GM19240 (cell line): ENCODE data around the gene PPL.
"Not testable (repeated sequence)": the region's sequence is repeated elsewhere in the genome, so short reads cannot be mapped to it uniquely, and the experiment has no call there.

Experiments
- DNase-seq: peaks from one replicate; pipeline ENCODE4 v3.0.0; 2011; ENCODE audit warnings: low spot score; ENCODE audit not compliant: insufficient read length

The PPL gene, protein sequence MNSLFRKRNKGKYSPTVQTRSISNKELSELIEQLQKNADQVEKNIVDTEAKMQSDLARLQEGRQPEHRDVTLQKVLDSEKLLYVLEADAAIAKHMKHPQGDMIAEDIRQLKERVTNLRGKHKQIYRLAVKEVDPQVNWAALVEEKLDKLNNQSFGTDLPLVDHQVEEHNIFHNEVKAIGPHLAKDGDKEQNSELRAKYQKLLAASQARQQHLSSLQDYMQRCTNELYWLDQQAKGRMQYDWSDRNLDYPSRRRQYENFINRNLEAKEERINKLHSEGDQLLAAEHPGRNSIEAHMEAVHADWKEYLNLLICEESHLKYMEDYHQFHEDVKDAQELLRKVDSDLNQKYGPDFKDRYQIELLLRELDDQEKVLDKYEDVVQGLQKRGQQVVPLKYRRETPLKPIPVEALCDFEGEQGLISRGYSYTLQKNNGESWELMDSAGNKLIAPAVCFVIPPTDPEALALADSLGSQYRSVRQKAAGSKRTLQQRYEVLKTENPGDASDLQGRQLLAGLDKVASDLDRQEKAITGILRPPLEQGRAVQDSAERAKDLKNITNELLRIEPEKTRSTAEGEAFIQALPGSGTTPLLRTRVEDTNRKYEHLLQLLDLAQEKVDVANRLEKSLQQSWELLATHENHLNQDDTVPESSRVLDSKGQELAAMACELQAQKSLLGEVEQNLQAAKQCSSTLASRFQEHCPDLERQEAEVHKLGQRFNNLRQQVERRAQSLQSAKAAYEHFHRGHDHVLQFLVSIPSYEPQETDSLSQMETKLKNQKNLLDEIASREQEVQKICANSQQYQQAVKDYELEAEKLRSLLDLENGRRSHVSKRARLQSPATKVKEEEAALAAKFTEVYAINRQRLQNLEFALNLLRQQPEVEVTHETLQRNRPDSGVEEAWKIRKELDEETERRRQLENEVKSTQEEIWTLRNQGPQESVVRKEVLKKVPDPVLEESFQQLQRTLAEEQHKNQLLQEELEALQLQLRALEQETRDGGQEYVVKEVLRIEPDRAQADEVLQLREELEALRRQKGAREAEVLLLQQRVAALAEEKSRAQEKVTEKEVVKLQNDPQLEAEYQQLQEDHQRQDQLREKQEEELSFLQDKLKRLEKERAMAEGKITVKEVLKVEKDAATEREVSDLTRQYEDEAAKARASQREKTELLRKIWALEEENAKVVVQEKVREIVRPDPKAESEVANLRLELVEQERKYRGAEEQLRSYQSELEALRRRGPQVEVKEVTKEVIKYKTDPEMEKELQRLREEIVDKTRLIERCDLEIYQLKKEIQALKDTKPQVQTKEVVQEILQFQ (N-terminal part only)

DNA sequence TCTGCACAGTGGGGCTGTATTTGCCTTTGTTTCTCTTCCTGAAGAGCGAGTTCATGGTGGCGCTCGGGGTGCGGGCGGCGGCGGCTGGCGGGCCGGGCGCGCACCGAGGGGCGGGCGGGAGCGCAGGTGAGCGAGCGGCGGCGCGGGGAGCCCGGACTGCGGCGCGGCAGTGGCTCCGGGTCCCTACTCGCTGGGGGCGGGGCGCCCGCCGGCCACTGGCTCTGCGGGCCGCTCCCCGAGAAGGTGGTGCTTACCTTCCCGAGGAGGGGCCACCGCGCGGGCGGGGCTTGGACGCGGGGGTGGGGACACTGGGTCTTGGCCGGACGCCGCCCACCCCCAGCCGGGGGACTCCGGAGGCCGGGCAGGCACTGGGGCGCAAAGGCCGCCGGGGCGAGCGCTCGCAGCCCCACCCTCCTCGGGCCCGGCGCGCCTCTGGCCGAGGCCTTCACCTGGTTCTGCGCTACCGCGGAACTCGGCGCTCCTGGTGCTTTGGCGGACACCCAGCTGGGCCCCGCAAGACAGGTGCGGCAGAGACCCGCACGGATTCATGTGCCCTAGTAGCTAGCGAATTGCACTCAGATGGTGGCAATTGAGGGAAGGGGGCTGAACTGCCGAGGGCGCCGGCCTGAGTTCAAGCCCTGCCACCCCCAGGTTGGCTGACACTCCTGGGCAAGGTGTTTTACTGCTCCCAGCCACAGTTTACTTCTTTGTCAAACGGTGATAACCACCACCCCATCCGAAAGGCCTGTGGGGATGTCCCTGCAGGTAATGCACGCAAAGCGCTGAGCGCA lies at the start of gene PPL:
Gene PPL (minus strand): TSS at position 158 of the 791 bp plus-strand sequence. CDS start 103 bp downstream, at position 55.
- no peak for DNase-seq

DNA sequence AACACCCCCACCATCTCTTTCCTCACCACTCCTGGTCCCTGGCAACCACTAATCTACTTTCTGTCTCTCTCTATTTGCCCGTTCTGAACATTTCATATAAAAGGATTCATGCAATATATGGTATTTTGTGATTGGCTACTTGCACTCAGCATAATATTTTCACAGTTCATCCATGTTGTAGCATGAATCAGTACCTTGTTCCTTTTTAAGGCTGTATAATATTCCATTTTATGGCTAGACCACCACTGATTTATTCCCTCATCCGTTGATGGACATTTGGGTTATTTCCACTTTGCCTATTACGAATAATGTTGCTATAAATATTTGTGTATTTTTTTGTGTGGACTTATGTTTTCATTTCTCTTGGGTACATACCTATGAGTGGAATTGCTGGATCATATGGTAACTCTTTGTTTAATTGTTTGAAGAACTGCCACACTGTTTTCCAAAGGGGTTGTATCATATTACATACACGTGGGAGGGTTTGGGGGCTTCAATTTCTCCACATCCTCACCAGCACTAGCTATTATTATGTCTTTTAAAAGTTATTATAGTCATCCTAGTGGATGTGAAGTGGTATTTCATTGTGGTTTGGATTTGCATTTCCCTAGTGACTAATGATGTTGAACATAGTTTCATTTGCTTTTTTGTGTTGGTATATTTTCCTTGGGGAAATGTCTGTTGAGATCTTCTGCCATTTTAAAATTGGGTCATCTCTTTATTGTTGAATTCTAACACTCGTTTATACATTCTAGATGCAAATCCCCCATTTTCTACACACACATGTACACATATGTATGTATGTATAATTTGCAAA lies 47.4 kb upstream of the PPL start:
- no peak for DNase-seq

DNA sequence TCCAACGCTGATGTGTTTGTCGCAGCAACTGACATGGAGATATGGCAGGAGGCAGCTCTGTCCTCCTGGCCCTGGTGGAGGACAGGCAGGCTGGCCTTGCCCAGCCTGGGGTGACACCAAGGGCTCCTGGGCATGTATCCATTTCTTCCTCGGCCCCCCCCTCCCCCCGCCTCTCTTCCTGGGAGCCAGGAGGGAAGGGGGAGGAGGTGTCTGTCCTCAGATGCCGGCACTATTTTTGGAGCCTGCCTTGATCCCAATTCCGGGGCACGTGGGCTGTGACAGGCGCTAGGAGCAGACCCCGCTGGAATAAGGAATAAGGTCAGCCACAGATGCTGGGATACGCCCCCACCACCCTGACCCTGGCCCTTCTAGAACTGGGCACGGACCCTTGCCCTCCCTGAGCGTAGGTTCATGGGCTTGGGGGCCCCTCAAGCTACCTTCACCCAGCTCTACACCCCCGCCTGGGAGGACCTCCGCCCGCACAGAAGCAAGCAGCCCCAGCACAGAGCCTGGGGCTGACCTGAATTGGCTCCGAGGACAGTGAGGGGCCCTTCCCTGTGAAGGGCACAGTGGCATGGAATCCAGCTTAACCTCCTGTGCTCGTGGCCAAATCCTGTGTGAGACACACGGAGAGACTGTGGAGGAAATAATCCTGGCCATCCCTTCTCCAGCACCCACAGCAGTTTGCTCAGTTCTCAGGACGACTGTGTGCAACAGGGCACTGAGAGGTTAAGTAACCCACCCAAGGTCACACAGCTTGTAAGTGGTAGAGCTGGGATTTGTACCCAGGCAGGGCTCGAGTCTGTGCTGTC lies 45.3 kb upstream of the PPL start:
- DNase-seq: no peak

DNA sequence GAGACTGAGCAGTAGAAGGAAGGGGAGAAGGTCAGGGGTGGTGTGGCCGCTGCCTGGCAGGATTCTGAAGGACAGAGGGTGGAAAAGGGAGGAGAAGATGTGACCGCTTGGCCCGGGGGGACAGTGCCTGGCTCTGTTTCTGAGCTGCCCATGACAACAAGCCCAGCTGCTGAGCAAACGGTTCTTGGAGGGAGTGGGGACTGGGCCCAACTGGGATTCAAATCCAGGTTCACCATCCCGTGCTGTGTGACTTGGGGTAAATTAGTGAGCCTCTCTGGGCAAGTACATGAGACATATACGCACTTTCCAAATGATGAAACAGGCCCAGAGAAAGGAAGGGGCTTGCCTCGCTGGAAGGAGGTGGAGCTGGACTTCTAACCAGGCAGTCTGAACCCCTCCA lies 44.5 kb upstream of the PPL start:
- no peak for DNase-seq

DNA sequence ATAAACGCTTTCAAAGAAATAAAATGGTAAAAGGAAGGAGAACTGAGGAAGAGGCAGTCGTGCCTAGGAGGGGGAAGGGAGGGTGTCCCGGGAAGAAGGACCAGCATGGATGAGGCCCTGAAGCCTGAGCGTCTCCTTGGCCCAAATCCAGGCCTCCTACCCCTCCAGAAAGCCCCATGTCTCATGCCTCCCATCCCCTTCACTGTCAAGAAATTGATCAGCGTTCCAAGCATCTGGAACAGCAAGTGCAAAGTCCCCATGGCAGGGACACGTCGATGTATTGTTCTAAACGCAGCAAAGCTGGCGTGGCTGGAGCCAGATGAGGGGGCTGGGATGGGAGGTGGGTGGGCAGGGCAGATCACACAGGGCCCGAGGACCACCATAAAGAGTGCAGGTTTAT lies 43.7 kb upstream of the PPL start:
- no peak for DNase-seq

DNA sequence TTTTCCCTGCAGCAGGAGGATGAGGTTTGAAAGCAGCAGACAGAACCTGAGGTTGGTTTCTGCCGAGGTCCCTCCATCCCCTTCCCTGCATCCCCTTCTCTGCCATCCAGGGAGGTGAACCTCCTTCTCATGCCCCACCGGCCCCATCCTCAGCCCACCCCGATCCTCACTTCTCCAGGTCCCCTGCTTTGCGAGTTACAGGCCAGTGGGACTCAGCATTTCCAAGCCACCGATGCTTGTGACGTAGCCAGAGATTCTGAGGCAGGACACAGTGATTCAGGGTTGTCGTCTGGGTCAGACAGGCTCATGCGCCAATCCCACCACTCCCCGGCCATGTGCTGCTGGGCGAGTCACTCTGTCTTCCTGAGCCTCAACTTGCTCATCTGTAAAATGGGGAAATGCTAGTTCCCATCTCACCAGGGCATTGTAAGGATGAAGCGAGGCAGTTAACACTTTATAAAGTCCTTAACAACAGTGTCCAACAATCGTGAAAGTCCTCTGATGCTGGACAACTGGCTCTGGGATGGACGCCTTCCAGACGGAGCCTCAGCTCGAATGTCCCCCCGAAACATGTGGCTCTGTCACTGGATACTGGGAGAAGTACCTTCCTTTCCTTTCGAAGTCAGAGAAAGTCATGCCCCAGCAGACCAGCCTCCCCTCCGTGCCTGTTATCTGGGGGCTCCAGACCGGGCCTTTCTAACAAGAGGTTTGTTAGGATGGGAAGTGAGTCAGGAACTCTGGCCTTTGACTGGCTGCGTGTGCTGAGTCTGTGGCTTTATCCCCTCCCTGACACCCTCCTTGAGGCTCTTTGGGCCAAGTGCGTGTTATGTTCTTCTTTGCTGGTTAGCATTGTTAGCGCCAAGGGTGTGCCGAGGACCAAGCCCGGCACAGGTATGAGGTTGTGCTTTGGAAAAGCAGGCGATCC lies 43.0 kb upstream of the PPL start:
- DNase-seq: no peak

DNA sequence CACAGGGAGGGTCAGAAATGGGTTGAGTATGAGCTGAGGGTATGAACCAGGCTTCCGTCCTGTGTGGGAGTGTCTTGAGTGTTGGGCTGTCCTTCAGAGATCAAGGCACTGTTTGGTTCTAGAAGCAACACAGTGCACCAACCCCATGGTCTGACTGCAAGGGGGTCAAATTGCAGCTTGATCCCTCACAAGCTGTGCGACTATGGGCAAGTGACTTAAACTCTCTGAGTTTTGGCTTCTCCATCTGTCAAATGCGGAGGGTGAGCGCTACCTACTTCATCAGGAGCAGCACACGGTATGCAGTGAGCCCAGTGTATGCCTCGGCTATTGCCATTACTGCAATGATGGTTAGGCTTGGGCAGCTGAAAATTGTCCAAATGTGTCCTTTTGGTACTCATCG lies 42.2 kb upstream of the PPL start:
- DNase-seq: no peak

DNA sequence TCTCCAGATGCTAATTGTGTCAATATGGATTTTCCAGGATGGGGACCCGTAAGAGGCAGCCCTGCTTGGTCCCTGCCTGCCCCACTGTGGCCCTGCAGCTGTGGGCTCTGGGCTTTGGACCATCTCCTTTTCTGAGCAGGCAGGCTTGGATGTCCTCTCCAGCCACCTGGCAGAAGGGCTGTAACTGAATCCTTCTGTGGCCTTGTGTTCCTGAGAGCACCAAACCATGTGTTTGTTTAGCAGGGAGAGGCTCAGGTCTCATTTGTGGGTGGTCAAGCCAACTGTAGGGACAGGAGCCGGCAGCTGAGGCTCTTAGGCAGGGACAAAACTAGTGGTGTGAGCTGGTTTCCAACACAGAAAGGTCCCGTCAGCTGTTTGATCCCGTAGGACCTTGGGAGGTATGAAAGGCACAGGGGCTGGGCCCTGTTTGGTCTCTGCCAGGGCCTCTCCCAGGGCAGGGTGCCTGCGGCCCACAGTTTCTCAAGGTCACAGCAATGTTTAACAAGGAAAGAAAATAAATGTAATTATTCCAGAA lies 39.7 kb upstream of the PPL start:
- no peak for DNase-seq

DNA sequence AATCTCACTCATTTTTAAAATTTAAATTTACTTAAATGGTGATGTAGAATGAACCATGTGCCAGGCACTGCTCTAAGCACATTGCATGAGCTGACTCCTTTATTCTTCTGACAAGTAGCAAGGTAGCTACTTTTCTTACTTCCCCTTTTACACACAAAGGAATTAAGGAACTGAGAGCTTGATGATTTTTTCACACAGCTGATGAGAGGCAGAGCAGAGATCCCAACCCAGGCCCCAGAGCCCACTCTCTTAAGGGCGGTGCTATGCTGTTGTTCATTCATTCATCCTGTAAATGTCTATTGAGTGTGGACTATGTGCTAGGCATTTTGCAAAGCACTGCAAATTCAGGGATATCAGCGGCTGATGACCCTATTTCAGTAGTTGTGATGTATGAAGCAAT lies 39.1 kb upstream of the PPL start:
- peak; percentile 72 for DNase-seq

DNA sequence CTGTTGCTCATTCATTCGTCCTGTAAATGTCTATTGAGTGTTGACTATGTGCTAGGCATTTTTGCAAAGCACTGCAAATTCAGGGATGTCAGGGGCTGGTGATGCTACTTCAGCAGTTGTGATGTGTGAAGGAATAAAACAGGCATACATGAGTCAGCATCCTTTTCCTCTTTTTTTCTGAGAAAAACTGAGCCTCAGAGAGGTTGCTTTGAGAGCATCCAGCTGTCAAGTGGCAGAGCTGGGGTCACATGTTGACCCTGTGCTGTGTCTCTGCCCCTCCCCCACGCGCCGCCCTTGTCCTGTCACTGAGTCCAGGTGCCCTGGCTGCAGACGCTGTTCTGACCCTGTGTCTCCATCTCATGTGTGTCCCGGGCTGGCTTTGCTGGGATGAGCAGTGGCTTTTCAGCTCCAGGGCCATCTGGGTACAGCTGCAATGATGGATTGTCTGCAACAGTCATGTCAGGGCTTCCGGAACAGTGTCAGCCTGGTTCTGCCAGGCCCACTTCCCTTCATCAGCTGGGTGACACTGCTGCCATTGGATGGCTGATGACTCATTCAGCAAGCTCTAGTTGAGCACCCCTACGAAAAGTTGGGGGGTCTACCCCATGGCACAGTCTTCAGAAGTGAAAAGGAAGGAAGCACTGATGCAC lies 36.1 kb upstream of the PPL start:
- no peak for DNase-seq

DNA sequence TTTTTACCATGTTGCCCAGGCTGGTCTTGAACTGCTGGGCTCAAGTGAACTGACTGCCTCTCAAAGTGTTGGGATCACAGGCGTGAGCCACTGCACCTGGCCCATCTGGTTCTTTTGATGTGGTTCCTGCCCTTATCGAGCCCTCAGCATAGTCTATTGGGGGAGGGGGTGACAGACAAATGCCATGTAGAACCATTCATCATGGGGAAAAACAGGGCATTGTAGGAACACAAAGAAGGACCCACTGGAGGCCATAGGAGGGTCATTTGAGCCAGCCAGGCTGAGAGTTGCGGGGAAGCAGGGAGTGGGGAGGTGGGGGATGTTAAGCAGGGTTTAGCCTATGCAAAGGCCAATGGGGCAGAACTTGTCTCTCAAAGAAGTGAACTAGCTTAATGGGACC lies 33.1 kb upstream of the PPL start:
- no peak for DNase-seq

DNA sequence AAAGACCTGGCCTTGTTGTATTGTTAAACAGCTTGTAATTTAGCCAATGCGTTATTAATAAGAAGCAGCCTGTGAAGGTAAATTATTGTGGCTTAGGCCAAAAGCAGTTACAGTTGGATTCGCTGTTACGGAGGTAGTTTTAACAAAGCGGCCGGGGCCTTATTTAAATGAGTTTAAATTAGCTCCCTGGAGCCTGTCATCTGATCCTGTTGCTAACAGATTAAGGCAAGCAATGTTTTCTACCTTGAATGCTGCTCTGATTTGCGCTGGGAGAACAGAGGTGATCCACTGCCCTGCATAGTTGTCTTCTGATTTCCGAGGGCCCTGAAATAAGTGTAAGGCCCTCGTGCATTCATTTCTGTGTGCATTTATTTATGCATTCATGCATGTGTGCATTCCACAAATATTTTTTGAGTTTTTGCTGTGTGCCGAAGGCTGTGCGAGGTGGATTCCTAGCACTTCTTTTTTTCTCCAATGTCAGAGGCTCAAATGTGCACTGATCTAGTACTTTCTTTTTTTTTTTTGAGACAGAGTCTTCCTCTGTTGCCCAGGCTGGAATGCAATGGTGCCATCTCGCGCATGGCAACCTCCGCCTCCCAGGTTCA lies 32.0 kb upstream of the PPL start:
- no peak for DNase-seq

DNA sequence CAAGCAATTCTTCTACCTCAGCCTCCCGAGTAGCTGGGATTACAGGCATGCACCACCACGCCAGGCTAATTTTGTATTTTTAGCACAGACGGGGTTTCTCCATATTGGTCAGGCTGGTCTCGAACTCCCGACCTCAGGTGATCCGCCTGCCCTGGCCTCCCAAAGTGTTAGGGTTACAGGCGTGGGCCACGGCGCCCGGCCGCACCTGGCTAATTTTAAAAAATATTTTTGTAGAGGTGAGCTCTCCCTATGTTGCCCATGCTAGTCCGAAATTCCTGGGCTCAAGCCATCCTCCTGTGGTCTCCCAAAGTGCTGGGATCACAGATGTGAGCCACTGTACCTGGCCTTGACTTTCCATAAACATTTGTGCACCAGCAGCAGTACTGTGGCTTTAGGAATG lies 31.3 kb upstream of the PPL start:
- not testable (repeated sequence) for DNase-seq

DNA sequence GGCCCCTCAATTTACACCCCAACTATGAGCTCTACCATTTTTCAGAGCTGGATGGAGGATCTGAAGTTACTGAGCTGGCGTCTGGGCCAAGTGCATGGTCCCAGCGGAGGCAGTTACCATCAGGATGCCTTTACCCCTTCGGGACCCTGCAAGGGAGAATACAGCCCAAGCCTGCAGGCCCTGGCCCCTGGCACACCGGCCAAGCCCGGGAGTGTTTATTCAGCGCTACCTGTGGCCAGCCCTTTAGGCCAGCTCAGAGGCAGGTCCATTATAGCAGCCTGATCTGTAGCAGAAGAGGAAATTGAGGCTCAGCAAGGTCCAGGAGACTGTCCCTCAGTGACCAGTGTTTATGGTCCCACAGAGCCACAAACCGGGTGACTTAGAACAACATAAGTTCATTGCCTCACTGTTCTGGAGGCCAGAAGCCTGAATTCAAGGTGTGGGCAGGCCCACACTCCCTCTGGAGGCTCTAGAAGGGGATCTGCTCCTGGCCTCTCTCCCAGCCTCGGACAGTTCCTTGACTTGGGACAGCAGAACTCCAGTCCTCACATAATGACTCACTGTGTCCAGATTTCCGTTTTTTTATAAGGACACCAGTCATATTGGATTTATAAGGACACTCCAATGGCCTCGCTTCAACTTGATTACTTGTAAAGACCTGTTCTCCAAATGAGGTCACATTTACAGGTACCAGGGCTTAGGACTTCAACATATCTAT lies 29.9 kb upstream of the PPL start:
- no peak for DNase-seq

DNA sequence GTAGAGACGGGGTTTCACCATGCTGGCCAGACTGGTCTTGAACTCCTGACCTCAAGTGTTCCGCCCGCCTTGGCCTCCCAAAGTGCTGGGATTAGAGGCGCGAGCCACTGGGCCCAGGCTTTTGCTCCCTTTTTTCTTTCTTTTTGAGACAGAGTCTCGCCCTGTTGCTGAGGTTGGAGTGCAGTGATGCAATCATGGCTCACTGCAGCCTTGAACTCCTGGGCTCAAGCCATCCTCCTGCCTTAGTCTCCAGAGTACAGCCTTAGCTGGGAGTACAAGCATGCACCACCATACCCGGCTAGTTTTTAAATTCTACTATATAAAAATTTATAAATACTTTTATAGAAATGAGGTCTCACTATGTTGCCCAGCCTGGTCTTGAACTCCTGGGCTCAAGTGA lies 26.6 kb upstream of the PPL start:
- not testable (repeated sequence) for DNase-seq

DNA sequence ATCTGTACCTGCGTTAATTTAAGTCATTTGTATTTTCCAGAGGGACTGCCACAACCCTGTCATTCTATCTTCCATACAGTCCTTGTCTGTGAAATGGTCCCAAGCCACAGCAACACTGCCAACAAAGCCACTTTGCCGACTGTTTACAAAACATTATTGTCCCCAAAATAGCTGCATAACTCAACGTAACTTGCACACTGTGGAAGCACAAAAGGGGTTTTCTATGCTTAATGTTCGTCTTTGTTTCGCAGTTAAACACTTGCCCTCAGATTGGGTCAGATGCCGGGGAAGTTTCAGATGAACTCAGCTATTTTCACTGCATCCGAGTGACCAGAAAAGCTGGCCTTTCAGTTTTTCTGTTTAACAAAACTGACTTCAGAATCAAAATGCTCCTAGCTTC lies 25.8 kb upstream of the PPL start:
- DNase-seq: no peak
